Stimulated activated CD8-positive, alpha-beta memory T cell treated with anti-CD3 and anti-CD28 coated beads, Interleukin-15, amount 100 ng/mL, for 24 hours (primary cell): Measurements from ENCODE around the gene B3GNT7.
"Not testable (repeated sequence)": the region's sequence is repeated elsewhere in the genome, so short reads cannot be mapped to it uniquely, and the experiment has no call there.

Source experiments
- DNase-seq: peaks from one replicate; pipeline ENCODE4 v3.0.0-alpha.2; 2020; ENCODE audit warnings: low read depth

B3GNT7 gene

GRCh38 chr2:231395188-231396057, at the start of gene B3GNT7:
B3GNT7 (plus strand) TSS chr2:231395710; CDS start chr2:231395804, 94 bp downstream.
- no peak for DNase-seq

DNA sequence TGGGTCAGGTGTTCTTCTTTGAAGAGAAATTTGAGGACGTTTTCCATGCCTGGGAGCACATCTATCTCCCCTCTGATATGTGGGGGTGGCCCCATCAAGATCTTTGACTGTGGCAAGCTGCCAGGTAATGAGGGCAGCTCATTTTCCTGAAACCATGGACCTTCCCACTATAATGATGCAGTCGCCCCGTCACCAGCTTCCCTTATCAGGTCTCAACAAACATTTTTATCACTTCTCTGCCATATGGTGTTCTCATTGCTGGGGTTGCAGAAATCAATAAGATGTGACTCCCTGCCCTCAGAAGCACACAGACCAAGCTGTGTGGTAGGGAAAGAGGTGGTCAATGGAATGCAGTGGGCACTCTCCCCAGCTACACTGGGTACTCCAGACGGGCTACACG, 48.4 kb upstream of the B3GNT7 start:
- no peak for DNase-seq

GRCh38 chr2:231347638-231348037, 47.9 kb upstream of the B3GNT7 start:
- no peak for DNase-seq

GRCh38 chr2:231348173-231348572, 47.3 kb upstream of the B3GNT7 start:
- no peak for DNase-seq

- no peak for DNase-seq
These were observed 46.7 kb upstream of the B3GNT7 start for GRCh38 chr2:231348704-231349373.

DNA sequence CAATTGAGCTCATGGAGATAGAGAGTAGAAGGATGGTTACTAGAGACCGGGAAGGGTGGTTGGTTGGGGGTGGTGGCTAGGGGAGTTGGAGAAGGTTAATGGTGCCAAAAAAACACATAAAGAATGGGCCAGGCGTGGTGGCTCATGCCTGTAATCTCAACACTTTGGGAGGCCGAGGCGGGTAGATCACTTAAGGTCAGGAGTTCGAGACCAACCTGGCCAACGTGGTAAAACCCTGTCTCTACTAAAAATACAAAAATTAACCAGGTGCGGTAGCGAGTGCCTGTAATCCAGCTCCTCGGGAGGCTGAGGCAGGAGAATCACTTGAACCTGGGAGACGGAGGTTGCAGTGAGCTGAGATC, 46.2 kb upstream of the B3GNT7 start:
- not testable (repeated sequence) for DNase-seq

GRCh38 chr2:231351648-231352047, 43.9 kb upstream of the B3GNT7 start:
- DNase-seq: no peak

- no peak for DNase-seq
These were observed 42.0 kb upstream of the B3GNT7 start for GRCh38 chr2:231353469-231353868.

- DNase-seq: no peak
These were observed 39.7 kb upstream of the B3GNT7 start for GRCh38 chr2:231355508-231356465.

GRCh38 chr2:231356466-231356844, 39.1 kb upstream of the B3GNT7 start:
- no peak for DNase-seq

DNA sequence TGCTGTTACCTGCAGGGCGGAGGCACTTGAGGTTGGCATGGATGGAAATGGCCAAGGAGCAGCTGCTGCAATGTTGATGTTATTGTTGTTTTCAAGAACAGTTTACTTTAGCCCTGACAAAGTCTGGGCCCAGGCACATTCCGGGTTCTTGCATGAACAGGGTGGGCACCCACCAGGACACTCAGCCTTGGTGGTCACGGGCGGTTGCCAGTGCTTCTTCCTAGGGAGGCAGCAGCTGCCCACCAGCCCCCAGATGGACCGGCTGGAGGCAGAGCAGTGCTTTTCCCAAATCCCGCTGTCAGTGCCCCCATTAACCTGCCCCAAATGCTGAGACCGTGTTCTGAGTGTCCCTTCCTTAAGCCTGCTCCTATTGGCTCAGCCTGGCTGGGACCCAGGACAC, 38.5 kb upstream of the B3GNT7 start:
- no peak for DNase-seq

DNA sequence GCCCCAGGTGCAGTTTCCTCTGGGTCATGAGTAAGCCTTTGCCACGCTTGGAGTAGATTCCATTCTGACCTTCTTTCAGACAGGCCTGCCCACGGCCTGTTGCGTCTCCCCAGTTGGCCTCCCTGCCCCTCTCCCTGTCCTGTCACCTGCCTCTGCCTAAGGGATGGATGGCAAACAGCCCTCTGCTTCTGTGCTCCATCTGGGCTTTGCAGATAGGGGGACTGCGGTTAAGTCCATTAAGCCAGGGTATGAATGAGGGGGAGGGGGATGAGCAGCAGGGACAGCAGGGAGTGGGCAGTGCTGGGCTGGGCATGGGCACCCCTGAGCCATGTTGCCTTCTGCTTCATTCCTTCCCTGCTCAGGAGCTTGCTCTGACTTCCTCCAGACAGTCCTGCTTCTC, 37.6 kb upstream of the B3GNT7 start:
- no peak for DNase-seq

GRCh38 chr2:231359441-231359840, 36.1 kb upstream of the B3GNT7 start:
- no peak for DNase-seq

DNA sequence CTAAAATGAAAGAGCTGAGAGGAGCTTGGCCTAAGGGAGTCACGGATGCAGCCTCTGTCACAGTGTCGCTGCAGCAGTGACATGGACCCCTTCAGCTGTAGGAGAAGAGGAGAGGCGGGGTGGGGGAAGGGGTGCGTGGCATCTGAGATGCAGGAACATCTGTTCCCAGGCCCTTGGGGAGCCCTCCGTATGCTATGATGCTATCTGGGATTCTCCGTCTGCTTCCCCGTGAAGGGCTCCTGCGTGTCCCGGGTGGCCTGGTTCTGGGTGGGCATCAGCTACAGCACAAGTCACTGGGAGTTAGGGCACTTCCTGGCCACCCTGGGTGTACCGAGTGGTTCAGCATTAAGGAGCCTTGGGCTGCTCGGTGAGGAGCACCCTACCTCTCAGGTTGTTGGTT, 35.6 kb upstream of the B3GNT7 start:
- DNase-seq: no peak

DNA sequence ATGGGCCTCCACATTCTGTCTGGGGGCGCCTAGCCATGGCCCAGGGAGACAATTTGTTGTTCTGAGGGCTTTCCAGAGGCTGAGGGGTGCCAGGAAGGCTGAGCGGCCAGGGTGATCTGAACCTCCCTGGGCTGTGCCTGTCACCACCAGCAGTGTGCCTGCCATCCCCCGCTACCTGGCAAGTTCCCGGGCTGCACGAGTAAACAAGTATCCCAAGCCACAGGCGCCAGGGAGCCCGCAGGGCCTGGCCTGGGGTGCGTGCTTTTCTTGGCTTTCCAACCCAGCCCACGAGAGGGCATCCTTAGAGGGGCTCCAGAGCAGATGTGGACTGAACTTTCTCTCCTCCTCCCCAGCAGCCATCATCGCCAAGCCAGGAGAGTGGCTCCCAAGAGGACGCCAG, 35.1 kb upstream of the B3GNT7 start:
- no peak for DNase-seq

GRCh38 chr2:231360881-231361371, 34.6 kb upstream of the B3GNT7 start:
- DNase-seq: no peak

DNA sequence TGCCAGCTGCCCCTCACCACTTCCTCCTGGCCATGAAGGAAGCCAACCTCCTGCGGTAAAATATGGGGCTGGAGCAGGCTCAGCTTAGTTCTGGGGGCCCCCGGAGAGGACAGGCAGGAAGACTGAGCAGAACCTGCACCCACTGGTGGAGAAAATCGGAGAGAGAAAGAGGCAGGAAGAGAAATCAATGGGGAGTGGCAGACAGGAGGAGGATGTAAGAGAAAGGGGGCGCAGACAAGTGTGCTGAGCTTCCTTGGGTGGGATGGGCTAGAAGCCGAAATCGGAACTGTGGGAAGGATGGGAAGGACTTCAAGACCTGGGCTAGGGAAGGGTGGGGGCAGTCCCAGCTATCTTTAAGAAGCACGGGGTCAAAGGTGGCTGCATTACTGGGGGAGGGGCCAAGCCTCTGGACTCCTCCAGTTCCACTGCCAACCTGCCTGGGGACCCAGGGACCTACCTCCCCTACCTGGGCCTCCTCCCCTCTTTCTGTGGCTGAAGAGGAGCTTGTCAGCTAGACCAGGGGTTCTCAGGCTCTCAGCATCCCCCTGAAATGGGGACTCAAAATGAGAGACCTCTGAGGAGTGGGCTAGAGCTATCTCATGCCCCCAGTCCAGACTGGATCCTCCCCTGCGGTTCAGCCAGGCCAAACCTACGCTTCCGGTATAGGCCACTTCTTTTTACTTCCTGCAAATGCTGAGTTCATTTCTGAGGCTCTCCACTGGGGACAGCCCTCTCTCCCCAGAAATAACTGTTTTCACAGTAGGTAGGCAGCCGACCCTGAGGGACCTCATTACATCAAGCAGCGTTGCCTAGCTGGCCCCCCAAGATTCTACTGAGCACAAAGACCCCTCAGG, 33.6 kb upstream of the B3GNT7 start:
- DNase-seq: no peak

- no peak for DNase-seq
These were observed 32.8 kb upstream of the B3GNT7 start for GRCh38 chr2:231362555-231363184.

GRCh38 chr2:231364061-231364460, 31.4 kb upstream of the B3GNT7 start:
- no peak for DNase-seq

DNA sequence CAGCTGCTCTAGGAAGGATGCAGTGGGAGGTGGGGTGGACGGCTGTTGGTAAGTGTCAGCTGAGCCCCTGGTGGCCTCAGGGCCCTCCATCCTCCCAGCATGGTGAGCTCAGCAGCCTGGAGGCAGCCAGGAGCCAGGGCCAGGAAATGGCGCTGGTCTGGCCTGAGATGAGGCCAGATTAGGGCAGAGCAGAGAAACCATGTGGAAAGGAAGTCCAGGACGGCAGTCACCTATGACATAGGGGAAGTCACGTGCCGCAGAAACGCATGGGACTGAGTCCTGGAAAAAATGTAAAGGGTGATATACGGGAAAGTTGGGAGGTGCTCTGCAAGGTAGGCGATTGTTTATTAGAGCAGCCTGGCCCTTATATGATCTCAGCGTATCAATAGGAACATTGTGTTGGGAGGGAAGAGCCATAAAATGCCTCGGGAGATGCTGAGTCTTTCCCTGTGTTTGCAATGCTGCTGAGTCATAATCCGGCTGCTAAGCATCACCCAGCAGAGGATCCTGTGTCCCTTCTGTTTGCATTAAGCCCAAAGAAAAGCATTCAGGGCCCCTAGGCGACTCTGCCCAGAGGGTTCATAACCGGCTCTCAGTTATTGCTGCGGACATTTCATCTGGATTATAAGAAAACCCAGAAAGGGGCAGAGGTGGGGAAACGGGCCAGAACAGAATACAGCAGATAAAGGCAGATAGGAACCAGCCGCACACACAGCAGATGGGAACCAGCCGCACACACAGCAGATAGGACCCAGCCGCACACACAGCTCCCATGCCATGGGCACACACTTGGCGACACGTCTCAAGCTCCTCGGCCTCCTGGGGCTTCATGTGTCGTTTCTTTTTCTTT, 30.3 kb upstream of the B3GNT7 start:
- DNase-seq: no peak
